ENCODE measurements around the gene SH3BP5.
A peak's percentile ranks its signal among the peaks of the same experiment; 100 is the strongest.

SH3BP5 gene

GRCh38 chr3:15295506-15295905 lies 36.9 kb downstream of the SH3BP5 start:
- peak; percentile 99 for DNase-seq

DNA sequence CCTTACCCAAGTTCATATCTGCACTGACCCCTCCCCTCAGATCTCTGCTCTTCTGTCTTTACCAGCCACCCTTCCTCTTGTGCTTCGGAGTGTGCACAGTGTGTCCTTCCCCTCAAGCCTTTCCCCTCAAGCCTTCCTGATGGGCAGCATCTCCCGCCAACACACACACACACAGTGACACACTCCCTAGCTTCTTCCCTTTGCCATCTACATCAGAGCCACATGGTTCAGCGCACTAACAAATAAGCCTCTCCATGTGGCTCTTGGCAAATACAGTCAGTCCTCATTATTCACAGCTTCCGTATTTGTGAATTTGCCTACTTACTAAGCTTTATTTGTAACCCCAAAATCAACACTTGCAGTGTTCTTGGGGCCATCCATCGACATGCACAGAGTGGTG lies 37.5 kb downstream of the SH3BP5 start:
- DNase-seq: peak; percentile 96

- DNase-seq: peak; percentile 48
These were observed 39.4 kb downstream of the SH3BP5 start for GRCh38 chr3:15292765-15293522.

DNA sequence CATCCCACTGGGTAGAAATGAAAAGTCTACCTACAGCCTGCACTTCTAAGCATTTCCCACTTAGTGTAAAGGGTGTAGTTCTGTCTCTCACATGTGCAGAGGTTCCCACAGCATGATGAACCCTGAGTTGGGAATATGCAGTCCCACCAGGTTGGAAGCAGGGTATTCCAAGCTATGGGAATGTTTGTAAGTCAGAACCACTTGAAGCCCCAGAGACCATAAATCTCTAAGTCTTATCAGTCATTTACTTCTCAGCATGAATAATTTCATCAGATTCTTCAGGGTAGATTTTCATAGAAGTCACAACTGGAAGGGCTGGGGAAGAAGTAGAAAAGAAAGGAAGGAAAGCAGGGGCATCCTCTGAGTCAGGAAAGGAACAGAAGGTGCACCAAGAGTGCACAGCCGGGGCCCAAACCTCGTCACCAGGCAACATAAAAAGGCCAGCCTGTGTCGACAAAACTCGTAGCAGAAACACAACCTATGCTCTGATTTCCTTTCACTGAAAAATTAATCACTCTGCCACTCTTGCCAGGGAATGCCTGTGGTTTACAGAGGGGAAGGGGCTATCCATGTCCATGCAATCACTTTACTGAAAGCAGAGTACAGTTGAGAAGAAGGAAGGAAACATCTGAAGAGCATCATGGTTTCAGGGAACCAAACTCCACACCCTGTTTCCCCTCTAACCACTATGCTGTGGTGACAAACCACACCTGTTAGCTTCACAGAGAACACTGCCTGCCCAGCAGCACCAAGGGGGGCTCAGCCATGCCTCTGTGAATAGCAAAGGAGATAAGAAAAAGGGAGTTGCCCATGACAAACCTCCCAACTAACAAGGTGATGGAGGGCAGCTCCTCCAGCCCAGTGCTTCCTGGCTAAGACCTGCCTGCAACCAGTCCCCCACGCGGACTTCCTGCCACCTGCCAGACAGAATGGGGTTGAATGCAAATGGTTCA lies 40.5 kb downstream of the SH3BP5 start:
- DNase-seq: peak; percentile 50

- DNase-seq: peak; percentile 56
These were observed 41.6 kb downstream of the SH3BP5 start for GRCh38 chr3:15290736-15291135.

GRCh38 chr3:15289661-15290060 lies 42.7 kb downstream of the SH3BP5 start:
- no peak for DNase-seq

- DNase-seq: peak; percentile 73
These were observed 43.9 kb downstream of the SH3BP5 start for GRCh38 chr3:15288331-15289035.

GRCh38 chr3:15287565-15288330 lies 44.6 kb downstream of the SH3BP5 start:
- peak; percentile 98 for DNase-seq

DNA sequence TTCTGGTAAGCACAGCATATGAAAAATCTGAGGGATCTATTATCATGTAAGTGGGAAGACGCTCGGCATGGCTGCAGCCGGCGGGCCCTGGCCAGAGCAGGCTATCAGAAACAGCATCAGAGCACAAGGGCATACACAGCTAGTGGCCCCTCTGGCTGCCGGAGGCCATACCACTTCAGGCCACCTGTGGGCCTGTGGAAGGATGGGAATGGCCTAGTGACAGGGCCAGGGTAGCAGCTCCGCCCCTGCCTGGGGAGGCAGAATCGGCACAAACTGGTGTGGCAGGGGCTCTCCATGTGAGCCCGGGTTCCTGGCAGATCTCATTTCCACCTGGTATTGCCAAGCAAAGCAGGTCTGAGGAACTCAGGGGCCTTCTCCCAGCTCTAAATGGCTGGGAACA lies 46.4 kb downstream of the SH3BP5 start:
- no peak for DNase-seq

GRCh38 chr3:15284121-15284889 lies 48.1 kb downstream of the SH3BP5 start:
- no peak for DNase-seq

- DNase-seq: no peak
These were observed 48.7 kb downstream of the SH3BP5 start for GRCh38 chr3:15283702-15284101.

GRCh38 chr3:15281817-15282216 lies 50.6 kb downstream of the SH3BP5 start:
- DNase-seq: no peak

GRCh38 chr3:15280853-15281532 lies 51.4 kb downstream of the SH3BP5 start:
- DNase-seq: no peak

GRCh38 chr3:15279671-15280402 lies 52.5 kb downstream of the SH3BP5 start:
- no peak for DNase-seq

DNA sequence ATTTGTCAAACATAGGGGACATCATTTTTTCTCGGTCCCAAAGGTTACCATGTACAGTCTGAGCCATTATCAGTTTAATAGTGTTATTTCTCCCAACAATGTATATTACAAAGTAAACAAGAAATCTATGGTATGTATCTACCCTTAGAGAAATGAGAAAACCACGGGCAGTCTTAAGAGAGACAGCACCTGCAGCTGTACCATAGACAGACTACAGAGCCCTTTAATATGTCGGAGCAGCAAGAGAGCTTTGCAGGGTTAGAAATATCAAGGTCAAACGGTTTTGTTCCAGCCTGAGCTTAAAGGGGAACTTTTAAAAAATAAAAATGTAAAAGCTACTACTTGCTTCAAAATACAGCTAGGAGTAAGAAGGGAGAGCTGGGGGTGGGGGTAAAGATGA lies 53.2 kb downstream of the SH3BP5 start:
- DNase-seq: no peak

- no peak for DNase-seq
These were observed 54.4 kb downstream of the SH3BP5 start for GRCh38 chr3:15277861-15278500.

GRCh38 chr3:15276028-15276724 lies 56.2 kb downstream of the SH3BP5 start:
- peak; percentile 88 for DNase-seq

GRCh38 chr3:15273227-15273626 lies 59.2 kb downstream of the SH3BP5 start:
- DNase-seq: peak; percentile 65
